Fibroblast of villous mesenchyme (primary cell): ENCODE data around the gene ADCY2. TPM values are rescaled to one million over a fixed set of nuclear protein-coding genes. Genes with fewer than 3 reads are reported as not detected.

Experiments
- DNase-seq: peaks from one replicate; pipeline ENCODE4 v3.0.0-alpha.2; 2010; ENCODE audit warnings: low read depth
- H3K4me3 ChIP-seq: 2 replicates; pipeline ENCODE4 v1.5.1; 2011; ENCODE audit warnings: low read depth, mild to moderate bottlenecking, low read length
- total RNA-seq: library from RNA; depleted of rRNA; stranded (reverse); fragments of >200 nt; gene quantifications from 2 replicates; pipeline ENCODE4 v1.2.3, GENCODE V29; 2012
- TF ChIP-seq, protein P1 (sequence below): IDR thresholded peaks from 2 replicates; pipeline ENCODE4 v1.5.1; 2012; ENCODE audit warnings: low read depth, mild to moderate bottlenecking, low read length; ENCODE audit not compliant: insufficient read depth

ADCY2 gene
- total RNA-seq, 1 donor, result under 0.01 TPM

DNA sequence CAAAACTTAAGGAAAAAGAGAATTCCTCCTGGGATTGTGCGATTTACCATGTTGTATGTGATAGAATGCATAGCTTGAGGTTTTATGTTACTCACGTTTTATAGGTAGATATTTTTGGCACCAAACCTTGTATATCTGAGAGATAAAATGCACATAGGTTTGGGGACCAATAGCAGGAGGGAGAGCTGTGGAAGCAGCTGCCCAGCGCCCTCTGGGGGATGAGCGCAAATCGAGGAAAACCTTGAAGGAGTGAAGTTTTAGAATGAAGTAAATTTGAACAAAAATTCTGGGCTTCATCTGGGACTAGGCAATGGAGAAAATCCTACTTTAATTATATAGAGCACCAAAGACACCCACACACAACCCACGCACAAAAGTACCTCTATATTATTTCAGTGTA, 197.0 kb downstream of the ADCY2 start:
- TF ChIP-seq, protein P1, sequence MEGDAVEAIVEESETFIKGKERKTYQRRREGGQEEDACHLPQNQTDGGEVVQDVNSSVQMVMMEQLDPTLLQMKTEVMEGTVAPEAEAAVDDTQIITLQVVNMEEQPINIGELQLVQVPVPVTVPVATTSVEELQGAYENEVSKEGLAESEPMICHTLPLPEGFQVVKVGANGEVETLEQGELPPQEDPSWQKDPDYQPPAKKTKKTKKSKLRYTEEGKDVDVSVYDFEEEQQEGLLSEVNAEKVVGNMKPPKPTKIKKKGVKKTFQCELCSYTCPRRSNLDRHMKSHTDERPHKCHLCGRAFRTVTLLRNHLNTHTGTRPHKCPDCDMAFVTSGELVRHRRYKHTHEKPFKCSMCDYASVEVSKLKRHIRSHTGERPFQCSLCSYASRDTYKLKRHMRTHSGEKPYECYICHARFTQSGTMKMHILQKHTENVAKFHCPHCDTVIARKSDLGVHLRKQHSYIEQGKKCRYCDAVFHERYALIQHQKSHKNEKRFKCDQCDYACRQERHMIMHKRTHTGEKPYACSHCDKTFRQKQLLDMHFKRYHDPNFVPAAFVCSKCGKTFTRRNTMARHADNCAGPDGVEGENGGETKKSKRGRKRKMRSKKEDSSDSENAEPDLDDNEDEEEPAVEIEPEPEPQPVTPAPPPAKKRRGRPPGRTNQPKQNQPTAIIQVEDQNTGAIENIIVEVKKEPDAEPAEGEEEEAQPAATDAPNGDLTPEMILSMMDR, result no peak
- no peak overlapping the region for H3K4me3 ChIP-seq
- no peak for DNase-seq

DNA sequence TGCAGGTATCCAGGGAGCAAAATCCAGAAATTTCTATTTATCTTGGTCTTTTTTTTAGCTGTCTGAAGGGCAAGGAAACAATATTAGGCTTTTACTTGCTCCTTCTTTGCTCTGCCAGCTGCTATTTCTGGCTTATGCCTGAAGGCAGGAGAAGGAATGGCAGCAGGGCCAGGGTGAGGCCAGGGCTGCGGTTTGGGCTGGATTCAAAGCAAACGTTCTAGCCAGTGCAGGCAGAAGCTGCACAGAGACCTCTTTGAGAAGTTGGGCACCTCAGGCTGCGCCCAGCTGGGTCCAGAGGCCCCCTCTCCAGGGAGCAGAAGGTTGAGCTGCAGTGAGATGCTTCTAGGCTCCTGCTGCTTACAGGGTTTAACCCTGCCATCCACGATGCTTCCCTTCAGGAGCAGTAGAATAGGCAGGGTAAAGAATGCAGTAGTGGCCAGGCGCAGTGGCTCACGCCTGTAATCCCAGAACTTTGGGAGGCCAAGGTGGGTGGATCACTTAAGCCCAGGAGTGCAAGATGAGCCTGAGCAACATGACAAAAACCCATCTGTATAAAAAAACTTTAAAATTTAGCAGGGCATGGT, 201.2 kb downstream of the ADCY2 start:
- TF ChIP-seq, protein P1, result no peak
- no peak overlapping the region for H3K4me3 ChIP-seq
- no peak for DNase-seq

DNA sequence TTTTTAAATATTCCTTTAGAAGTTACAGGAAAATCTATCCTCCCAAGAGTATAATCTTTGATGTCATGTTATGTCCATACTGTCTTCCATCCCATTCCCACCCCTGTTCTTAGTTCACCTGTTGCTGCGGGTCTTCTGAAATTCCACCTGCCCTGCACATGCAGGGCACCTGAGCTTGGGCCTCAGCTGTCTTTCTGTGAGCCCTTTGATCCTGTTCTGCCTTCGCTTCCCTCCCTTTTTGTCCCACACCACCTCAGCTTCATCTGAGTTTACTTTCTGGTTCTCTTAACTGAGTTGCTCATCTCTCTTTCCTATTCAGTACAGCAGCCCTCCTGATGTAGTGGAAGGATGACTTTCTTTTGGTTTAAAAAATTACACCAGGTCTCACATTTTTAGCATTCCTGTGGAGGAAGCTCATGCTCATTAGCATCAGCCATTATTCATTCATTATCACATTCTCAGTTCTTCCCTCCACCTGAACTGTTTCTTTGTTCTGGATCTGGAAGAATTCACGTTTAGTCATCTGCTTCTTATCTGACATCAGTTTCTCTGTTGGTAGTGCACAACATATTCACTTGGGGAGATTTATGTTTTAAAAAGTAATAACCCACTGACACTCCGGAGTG, 211.0 kb downstream of the ADCY2 start:
- no peak for DNase-seq
- TF ChIP-seq, protein P1, result no peak
- H3K4me3 ChIP-seq, result no peak overlapping the region

DNA sequence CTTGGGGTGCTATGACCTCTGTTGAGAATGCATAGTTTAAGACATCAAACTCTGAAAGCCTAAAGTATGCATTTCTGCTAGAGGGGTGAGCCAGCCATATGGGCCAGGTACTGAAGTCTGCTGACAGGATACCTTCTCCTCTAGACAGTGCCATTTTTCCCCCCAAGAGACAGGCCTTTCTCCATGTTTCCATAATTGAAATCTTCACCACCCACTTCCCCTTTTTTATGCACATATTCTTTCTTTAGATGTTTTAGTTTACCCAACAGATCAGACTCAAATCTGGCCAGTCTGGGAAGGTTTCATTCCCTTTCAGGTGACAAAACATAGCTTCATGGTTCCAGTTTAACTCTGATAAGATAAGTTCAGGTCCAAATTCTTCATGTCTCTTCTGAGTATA, 212.8 kb downstream of the ADCY2 start:
- TF ChIP-seq, protein P1, result no peak
- no peak overlapping the region for H3K4me3 ChIP-seq

DNA sequence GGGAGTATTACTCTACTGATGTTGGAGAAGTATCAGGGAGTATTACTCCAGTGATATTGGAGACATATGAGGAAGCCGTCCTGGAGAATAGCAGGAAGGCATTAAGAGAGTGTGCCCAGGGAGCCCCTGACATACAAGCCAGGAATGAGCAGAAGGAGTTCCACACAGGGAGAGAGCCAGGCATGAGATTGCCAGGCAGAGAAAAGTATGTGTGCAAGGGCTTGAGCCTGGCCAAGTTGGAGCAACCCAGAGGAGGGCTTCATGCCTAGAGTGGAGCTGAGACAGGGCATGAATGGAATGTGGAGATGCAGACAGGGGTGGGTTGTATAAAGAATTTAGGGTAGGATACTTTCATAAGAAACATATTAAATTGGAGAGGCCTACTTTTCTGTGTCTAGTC, 213.8 kb downstream of the ADCY2 start:
- no peak for DNase-seq
- no peak overlapping the region for H3K4me3 ChIP-seq
- TF ChIP-seq, protein P1, result no peak

More for the DNA sequence above, 212.8 kb downstream of the ADCY2 start:
- DNase-seq, result no peak

DNA sequence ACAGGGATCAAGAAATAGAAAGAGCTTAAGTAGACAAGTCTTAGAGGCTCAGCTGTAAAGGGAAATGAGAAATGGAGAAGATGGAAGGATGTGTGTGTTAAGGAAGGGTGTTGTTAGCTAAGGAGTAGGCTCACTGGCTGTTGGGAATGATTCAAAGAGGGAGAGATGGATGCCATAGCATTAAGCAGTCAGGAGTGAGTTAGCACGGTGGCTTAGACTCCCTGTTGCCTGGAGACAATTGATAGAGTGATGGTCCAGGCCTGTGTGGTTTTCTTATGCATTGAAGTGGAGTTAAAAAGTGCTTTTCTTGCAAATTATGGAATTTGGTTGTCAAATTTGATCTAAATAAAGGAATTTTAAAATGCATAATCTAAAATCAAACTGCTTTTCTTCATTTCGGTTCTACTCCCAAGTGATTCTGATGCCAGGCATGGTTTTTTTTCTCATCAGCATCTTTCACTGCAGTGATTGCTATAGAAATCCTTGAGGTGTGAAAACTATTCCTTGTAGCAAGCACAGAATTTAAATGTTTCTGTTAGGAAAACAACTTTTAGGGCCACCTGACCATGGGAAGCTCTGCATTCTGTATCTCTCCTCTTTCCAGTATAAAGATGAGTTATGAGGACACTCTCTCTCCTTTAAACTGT, 214.7 kb downstream of the ADCY2 start:
- no peak overlapping the region for H3K4me3 ChIP-seq
- no peak for DNase-seq
- TF ChIP-seq, protein P1, result no peak
